Measurements from ENCODE around the gene NT5C3B. TPM values are rescaled to one million over a fixed set of nuclear protein-coding genes. Genes with fewer than 3 reads are reported as not detected.

NT5C3B gene
- total and polyA plus RNA-seq, 4 donors, result 15.3 to 32.0 (median 26.9) TPM

- no peaks in the 10 kb centered on the region for H3K27me3 ChIP-seq (ENCODE audit: control insufficient read depth in 4 of 4, insufficient read depth in 4 of 4, low read length in 3 of 4)
- no peaks in the 10 kb centered on the region for H3K9me3 ChIP-seq (ENCODE audit: control insufficient read depth in 4 of 4, low read length in 3 of 4)
- H3K27ac ChIP-seq (ENCODE audit: low read depth in 1 of 2, low read length in 2 of 2), result peak overlapping the region in 1 of 2 donors; percentile 42
- WGBS, result 93% methylated on average over 1 of the region's 1 CpG
- H3K9ac ChIP-seq (ENCODE audit: low read depth in 1 of 2, low read length in 2 of 2), result no peak overlapping the region
- TF ChIP-seq GABPA (IDR thresholded peaks at IDR 0.05 in 1 of 2, conservative IDR thresholded peaks at IDR 0.05 in 1 of 2), result no peak
- TF ChIP-seq YY1 (IDR thresholded peaks at IDR 0.05), result no peak
- TF ChIP-seq NR2F2 (IDR thresholded peaks at IDR 0.05), result no peak
- no peak for TF ChIP-seq ATF3 (IDR thresholded peaks at IDR 0.05)
- no peak for TF ChIP-seq FOXA2 (IDR thresholded peaks at IDR 0.05)
- TF ChIP-seq, protein P1, sequence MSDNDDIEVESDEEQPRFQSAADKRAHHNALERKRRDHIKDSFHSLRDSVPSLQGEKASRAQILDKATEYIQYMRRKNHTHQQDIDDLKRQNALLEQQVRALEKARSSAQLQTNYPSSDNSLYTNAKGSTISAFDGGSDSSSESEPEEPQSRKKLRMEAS (IDR thresholded peaks at IDR 0.05), result no peak
- no peak for TF ChIP-seq RAD21 (IDR thresholded peaks at IDR 0.05)
- TF ChIP-seq HNF4G (IDR thresholded peaks at IDR 0.05), result no peak
- TF ChIP-seq EGR1 (IDR thresholded peaks at IDR 0.05; ENCODE audit: low read depth in 2 of 2), result no peak
- TF ChIP-seq TAF1 (conservative IDR thresholded peaks at IDR 0.05), result no peak
- no peak for TF ChIP-seq REST (IDR thresholded peaks at IDR 0.05)
- no peak for TF ChIP-seq FOXA1 (IDR thresholded peaks at IDR 0.05)
- no peak for TF ChIP-seq JUND (IDR thresholded peaks at IDR 0.05)
- TF ChIP-seq, protein P2, sequence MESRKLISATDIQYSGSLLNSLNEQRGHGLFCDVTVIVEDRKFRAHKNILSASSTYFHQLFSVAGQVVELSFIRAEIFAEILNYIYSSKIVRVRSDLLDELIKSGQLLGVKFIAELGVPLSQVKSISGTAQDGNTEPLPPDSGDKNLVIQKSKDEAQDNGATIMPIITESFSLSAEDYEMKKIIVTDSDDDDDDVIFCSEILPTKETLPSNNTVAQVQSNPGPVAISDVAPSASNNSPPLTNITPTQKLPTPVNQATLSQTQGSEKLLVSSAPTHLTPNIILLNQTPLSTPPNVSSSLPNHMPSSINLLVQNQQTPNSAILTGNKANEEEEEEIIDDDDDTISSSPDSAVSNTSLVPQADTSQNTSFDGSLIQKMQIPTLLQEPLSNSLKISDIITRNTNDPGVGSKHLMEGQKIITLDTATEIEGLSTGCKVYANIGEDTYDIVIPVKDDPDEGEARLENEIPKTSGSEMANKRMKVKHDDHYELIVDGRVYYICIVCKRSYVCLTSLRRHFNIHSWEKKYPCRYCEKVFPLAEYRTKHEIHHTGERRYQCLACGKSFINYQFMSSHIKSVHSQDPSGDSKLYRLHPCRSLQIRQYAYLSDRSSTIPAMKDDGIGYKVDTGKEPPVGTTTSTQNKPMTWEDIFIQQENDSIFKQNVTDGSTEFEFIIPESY (IDR thresholded peaks at IDR 0.05), result no peak
- TF ChIP-seq CTCF (IDR thresholded peaks at IDR 0.05; ENCODE audit: low read depth, low read length, missing input control), result no peak
- no peak for TF ChIP-seq SP1 (IDR thresholded peaks at IDR 0.05)
- peaks cover 15 to 55% (median 41%) of the 10 kb centered on the region in 4 donors for H3K4me1 ChIP-seq (ENCODE audit: control insufficient read depth in 4 of 4, insufficient read depth in 4 of 4, low read length in 3 of 4)
- DNase-seq (ENCODE audit: low spot score), result no peak
- no peak overlapping the region for H3K4me3 ChIP-seq (ENCODE audit: low read depth in 1 of 3, low read length in 3 of 3)
- no peaks in the 10 kb centered on the region for H3K36me3 ChIP-seq (ENCODE audit: control insufficient read depth in 4 of 4, insufficient read depth in 3 of 4, low read depth in 1 of 4, low read length in 3 of 4)
Observed at GRCh38 chr17:41779954-41780353, 56.1 kb downstream of the NT5C3B start.

All from liver (tissue), 9 donors.